ENCODE results near the gene ARHGAP6. TPM values are rescaled to one million over a fixed set of nuclear protein-coding genes. Genes with fewer than 3 reads are reported as not detected.

Gene ARHGAP6
- total and polyA plus RNA-seq, 2 of the 13 experiments (the other 11 are each of a cell fraction or from before 2014, with no cell fraction given) = 0.11 TPM; not detected in 1

DNA sequence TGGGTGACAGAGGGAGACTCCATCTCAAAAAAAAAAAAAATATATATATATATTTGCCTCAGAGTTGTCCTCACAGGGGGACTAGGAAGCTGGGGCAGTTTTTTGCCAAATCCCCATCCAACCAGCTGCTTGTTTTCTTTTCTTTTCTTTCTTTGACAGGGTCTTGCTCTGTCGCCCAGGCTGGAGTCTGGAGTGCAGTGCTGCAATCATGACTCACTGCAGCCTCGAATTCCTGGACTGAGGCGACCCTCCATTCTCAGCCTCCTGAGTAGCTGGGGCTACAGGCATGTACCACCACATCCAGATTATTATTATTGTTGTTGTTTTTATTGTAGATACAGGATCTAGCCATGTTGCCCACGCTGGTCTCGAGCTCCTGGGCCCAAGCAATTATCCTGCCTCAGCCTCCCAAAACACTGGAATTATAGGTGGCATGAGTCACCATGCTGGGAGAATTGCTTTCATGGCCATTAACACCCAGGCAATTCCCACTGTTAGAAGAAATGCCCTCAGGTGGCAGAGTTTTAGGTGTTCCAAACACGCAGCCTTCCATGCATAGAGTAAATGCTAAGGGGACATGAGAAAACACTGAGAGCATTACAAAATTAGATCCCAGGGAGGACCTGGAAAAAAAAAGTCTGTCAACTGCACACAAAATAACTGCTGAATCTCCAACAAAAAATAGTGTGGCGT lies 98.0 kb downstream of the ARHGAP6 start:
- no TSS peak for BruUV-seq (replicated peaks)
- no peaks in the 10 kb centered on the region for H3K79me2 ChIP-seq (ENCODE audit: insufficient read depth, low read length)
- no peaks in the 10 kb centered on the region for H4K20me1 ChIP-seq (ENCODE audit: insufficient read depth, low read length)
- H3K9me3 ChIP-seq (ENCODE audit: low read length) = no peaks in the 10 kb centered on the region
- POLR2A ChIA-PET = no interaction called here
- no peak overlapping the region for H2AFZ ChIP-seq (ENCODE audit: low read length)
- no peak for TF ChIP-seq REXO4 (CRISPR knock-in tag; IDR thresholded peaks at IDR 0.05; ENCODE audit: borderline replicate concordance)
- TF ChIP-seq, protein P1, sequence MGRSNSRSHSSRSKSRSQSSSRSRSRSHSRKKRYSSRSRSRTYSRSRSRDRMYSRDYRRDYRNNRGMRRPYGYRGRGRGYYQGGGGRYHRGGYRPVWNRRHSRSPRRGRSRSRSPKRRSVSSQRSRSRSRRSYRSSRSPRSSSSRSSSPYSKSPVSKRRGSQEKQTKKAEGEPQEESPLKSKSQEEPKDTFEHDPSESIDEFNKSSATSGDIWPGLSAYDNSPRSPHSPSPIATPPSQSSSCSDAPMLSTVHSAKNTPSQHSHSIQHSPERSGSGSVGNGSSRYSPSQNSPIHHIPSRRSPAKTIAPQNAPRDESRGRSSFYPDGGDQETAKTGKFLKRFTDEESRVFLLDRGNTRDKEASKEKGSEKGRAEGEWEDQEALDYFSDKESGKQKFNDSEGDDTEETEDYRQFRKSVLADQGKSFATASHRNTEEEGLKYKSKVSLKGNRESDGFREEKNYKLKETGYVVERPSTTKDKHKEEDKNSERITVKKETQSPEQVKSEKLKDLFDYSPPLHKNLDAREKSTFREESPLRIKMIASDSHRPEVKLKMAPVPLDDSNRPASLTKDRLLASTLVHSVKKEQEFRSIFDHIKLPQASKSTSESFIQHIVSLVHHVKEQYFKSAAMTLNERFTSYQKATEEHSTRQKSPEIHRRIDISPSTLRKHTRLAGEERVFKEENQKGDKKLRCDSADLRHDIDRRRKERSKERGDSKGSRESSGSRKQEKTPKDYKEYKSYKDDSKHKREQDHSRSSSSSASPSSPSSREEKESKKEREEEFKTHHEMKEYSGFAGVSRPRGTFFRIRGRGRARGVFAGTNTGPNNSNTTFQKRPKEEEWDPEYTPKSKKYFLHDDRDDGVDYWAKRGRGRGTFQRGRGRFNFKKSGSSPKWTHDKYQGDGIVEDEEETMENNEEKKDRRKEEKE (IDR thresholded peaks at IDR 0.05) = no peak
- no peak for TF ChIP-seq PHF5A (CRISPR knock-in tag; IDR thresholded peaks at IDR 0.05; ENCODE audit: low read depth, unreplicated experiment)
- no peak for TF ChIP-seq ZNF296 (CRISPR knock-in tag; conservative IDR thresholded peaks at IDR 0.05)
- no peak for TF ChIP-seq GZF1 (CRISPR knock-in tag; IDR thresholded peaks at IDR 0.05)
- TF ChIP-seq, protein P2, sequence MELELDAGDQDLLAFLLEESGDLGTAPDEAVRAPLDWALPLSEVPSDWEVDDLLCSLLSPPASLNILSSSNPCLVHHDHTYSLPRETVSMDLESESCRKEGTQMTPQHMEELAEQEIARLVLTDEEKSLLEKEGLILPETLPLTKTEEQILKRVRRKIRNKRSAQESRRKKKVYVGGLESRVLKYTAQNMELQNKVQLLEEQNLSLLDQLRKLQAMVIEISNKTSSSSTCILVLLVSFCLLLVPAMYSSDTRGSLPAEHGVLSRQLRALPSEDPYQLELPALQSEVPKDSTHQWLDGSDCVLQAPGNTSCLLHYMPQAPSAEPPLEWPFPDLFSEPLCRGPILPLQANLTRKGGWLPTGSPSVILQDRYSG (CRISPR knock-in tag; IDR thresholded peaks at IDR 0.05) = no peak
- no peak for TF ChIP-seq ZNF143 (CRISPR knock-in tag; IDR thresholded peaks at IDR 0.05)
- TF ChIP-seq MYNN (CRISPR knock-in tag; IDR thresholded peaks at IDR 0.05; ENCODE audit: low read depth) = no peak
- TF ChIP-seq, protein P3, sequence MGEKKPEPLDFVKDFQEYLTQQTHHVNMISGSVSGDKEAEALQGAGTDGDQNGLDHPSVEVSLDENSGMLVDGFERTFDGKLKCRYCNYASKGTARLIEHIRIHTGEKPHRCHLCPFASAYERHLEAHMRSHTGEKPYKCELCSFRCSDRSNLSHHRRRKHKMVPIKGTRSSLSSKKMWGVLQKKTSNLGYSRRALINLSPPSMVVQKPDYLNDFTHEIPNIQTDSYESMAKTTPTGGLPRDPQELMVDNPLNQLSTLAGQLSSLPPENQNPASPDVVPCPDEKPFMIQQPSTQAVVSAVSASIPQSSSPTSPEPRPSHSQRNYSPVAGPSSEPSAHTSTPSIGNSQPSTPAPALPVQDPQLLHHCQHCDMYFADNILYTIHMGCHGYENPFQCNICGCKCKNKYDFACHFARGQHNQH (CRISPR knock-in tag; IDR thresholded peaks at IDR 0.05) = no peak
- no peak for TF ChIP-seq FOXC1 (CRISPR knock-in tag; IDR thresholded peaks at IDR 0.05; ENCODE audit: borderline replicate concordance)
- 20% methylated on average over 5 of the region's 7 CpGs for WGBS (ENCODE audit: low lambda C conversion rate)
- DNase-seq (ENCODE audit: low spot score) (no peak), ATAC-seq (no peak), FAIRE-seq (no peak)
- H3K4me1 ChIP-seq (ENCODE audit: insufficient read depth, low read length) = no peaks in the 10 kb centered on the region
- H3K27ac ChIP-seq (ENCODE audit: extremely low read length, insufficient read depth, low read length) = no peak overlapping the region
- CTCF ChIA-PET (ENCODE audit: low intra/inter-chr PET ratio, low total read pairs) = no interaction called here
- H3K4me2 ChIP-seq (ENCODE audit: low read depth, low read length) = no peak overlapping the region
- H3K4me3 ChIP-seq (replicated peaks in 1 of 3; ENCODE audit: insufficient read depth in 1 of 3, low read depth in 2 of 3, low read length in 3 of 3) = no peak overlapping the region
- H3K36me3 ChIP-seq (replicated peaks in 1 of 2; ENCODE audit: control insufficient read depth in 1 of 2, insufficient read depth in 2 of 2, low read length in 2 of 2) = no peaks in the 10 kb centered on the region
- in situ Hi-C loops (cut with HindIII; ENCODE audit: extremely low pct_ligation_motif_present, low pct_unique_long_range_greater_than_20kb) (no loop called here), intact Hi-C loops (cut with micrococcal nuclease; ENCODE audit: unreplicated experiment) (no loop called here)
- no peak overlapping the region for H3K9ac ChIP-seq (ENCODE audit: insufficient read depth, low read depth, low read length)
- no peaks in the 10 kb centered on the region for H3K27me3 ChIP-seq (ENCODE audit: control insufficient read depth in 1 of 2, insufficient read depth in 2 of 2, low read length in 2 of 2)

Data from HepG2 (cell line).